Measurements from ENCODE around the gene RXFP4. TPM values are rescaled to one million over a fixed set of nuclear protein-coding genes. Genes with fewer than 3 reads are reported as not detected.

RXFP4 gene
- total and polyA plus RNA-seq, 2 of the 13 experiments (the other 11 are each of a cell fraction or from before 2014, with no cell fraction given): 0.38 to 1.4 TPM

DNA sequence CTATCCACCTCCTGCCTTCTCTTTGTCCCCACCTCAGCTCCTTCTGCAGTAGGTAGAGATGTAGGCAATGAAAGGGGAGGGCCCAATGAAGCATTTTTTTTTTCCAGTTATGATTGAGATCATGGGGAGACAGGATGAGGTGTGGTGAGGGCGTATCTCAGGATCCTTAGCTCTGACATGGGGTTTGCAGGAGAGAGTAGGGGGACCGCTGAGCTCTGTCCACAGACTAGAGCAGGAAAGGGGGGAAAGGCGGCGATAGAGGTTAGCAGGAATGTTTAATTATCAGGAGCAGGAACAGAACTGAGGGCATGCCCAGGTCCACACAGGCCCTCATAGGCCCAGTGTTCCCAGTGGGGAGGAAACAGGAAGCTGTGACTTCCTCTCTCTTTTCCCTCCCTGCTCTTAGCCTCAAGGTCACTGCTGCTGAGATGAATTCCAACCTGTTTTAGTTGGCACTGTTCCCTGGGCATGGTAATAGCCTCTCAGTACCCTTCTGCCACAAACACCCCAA, 901 bp upstream of the RXFP4 start:
- Histone ChIP-seq H3K9me3 (ENCODE audit: low read length) (no peaks in the 10 kb centered on the region), H2AFZ (ENCODE audit: low read length) (peak overlapping the region; percentile 30), H3K27ac (ENCODE audit: extremely low read length, insufficient read depth, low read length) (peak overlapping the region; percentile 84), H3K27me3 (ENCODE audit: control insufficient read depth in 1 of 2, insufficient read depth in 2 of 2, low read length in 2 of 2) (no peaks in the 10 kb centered on the region), H3K9ac (ENCODE audit: insufficient read depth, low read depth, low read length) (peak overlapping the region; percentile 67), H3K4me3 (replicated peaks in 1 of 3; ENCODE audit: insufficient read depth in 1 of 3, low read depth in 2 of 3, low read length in 3 of 3) (peak overlapping the region; percentile 50 to 65 (median 54); a peak in 5 of 6 replicates), H3K79me2 (ENCODE audit: insufficient read depth, low read length) (peaks cover 8% of the 10 kb centered on the region), H3K4me2 (ENCODE audit: low read depth, low read length) (peak overlapping the region; percentile 86), H4K20me1 (ENCODE audit: insufficient read depth, low read length) (no peaks in the 10 kb centered on the region), H3K36me3 (replicated peaks in 1 of 2; ENCODE audit: control insufficient read depth in 1 of 2, insufficient read depth in 2 of 2, low read length in 2 of 2) (no peaks in the 10 kb centered on the region), H3K4me1 (ENCODE audit: insufficient read depth, low read length) (peaks cover 71% of the 10 kb centered on the region)
- DNase-seq (ENCODE audit: low spot score) (peak; percentile 86), ATAC-seq (peak; percentile 65), FAIRE-seq (peak; percentile 96)
- ChIA-PET CTCF (ENCODE audit: low intra/inter-chr PET ratio, low total read pairs) (interaction anchor here (1.3 kb wide), 1 partner anchor 49 kb away, joined by 4 read pairs; no protein-coding TSS in a partner anchor), POLR2A (interaction anchor here (1.0 to 7.2 kb wide), 15 partner anchors 8 to 133 kb away, joined by 3 to 390 read pairs (median 6); partner anchors contain the start of genes ARHGEF2, LAMTOR2 and SYT11)
- no TSS peak for BruUV-seq (replicated peaks)
- 5% methylated on average over 4 of the region's 4 CpGs for WGBS (ENCODE audit: low lambda C conversion rate)
- intact Hi-C loops (cut with micrococcal nuclease; ENCODE audit: unreplicated experiment): loop anchor here (5.0 kb wide), 2 partner anchors 37 to 357 kb away; partner anchors contain the start of genes ARHGEF2, GLMP and VHLL
- in situ Hi-C loops (cut with HindIII; ENCODE audit: extremely low pct_ligation_motif_present, low pct_unique_long_range_greater_than_20kb): loop anchor here (10.0 kb wide), 1 partner anchor 124 kb away; the partner anchor contains the start of gene RAB25
- TF ChIP-seq CSRNP2 (CRISPR knock-in tag; conservative IDR thresholded peaks at IDR 0.05; ENCODE audit: low read depth) (no peak), IRX3 (CRISPR knock-in tag; IDR thresholded peaks at IDR 0.05; ENCODE audit: borderline replicate concordance, low read depth) (no peak), ZGPAT (CRISPR knock-in tag; IDR thresholded peaks at IDR 0.05) (peak; percentile 23; the same call in 1 of the 2 replicates), MIER3 (CRISPR knock-in tag; IDR thresholded peaks at IDR 0.05; ENCODE audit: borderline replicate concordance) (0 out of 2 replicates have a peak, but pooled peaks have one; percentile 43), FOXO1 (CRISPR knock-in tag; IDR thresholded peaks at IDR 0.05) (peak; percentile 44; the same call in 1 of the 2 replicates), NR2F6 (IDR thresholded peaks at IDR 0.05) (peak; percentile 34; the same call in 1 of the 2 replicates), NR2F6 (CRISPR knock-in tag; IDR thresholded peaks at IDR 0.05) (peak; percentile 41; the same call in 1 of the 2 replicates), ZNF746 (CRISPR knock-in tag; IDR thresholded peaks at IDR 0.05) (peak; percentile 24; the same call in 1 of the 2 replicates), CTCF (CRISPR knock-in tag; IDR thresholded peaks at IDR 0.05) (peak; percentile 4; the same call in 1 of the 2 replicates), SP5 (CRISPR knock-in tag; IDR thresholded peaks at IDR 0.05; ENCODE audit: borderline replicate concordance, low read depth) (peak; percentile 61; the same call in 1 of the 2 replicates), ZBTB20 (CRISPR knock-in tag; IDR thresholded peaks at IDR 0.05; ENCODE audit: borderline replicate concordance, low read depth) (no peak), MEIS2 (CRISPR knock-in tag; IDR thresholded peaks at IDR 0.05) (0 out of 2 replicates have a peak, but pooled peaks have one; percentile 22), WIZ (CRISPR knock-in tag; IDR thresholded peaks at IDR 0.05) (no peak), ETV5 (CRISPR knock-in tag; IDR thresholded peaks at IDR 0.05; ENCODE audit: borderline replicate concordance) (peak; percentile 96)
- TF ChIP-seq, protein P1, sequence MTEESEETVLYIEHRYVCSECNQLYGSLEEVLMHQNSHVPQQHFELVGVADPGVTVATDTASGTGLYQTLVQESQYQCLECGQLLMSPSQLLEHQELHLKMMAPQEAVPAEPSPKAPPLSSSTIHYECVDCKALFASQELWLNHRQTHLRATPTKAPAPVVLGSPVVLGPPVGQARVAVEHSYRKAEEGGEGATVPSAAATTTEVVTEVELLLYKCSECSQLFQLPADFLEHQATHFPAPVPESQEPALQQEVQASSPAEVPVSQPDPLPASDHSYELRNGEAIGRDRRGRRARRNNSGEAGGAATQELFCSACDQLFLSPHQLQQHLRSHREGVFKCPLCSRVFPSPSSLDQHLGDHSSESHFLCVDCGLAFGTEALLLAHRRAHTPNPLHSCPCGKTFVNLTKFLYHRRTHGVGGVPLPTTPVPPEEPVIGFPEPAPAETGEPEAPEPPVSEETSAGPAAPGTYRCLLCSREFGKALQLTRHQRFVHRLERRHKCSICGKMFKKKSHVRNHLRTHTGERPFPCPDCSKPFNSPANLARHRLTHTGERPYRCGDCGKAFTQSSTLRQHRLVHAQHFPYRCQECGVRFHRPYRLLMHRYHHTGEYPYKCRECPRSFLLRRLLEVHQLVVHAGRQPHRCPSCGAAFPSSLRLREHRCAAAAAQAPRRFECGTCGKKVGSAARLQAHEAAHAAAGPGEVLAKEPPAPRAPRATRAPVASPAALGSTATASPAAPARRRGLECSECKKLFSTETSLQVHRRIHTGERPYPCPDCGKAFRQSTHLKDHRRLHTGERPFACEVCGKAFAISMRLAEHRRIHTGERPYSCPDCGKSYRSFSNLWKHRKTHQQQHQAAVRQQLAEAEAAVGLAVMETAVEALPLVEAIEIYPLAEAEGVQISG (CRISPR knock-in tag; IDR thresholded peaks at IDR 0.05): peak; percentile 38

Measured in HepG2 (cell line).